GM21515 (cell line): ENCODE results near the gene NKD2.
A peak's percentile ranks its signal among the peaks of the same experiment; 100 is the strongest.
"Not testable (repeated sequence)": the region's sequence is repeated elsewhere in the genome, so short reads cannot be mapped to it uniquely, and the experiment has no call there.

Experiments used
- ATAC-seq: cut with Tn5 transposase; IDR thresholded peaks from one replicate; pipeline ENCODE4 v1.9.1; 2021; ENCODE audit not compliant: unreplicated experiment

NKD2 gene, protein sequence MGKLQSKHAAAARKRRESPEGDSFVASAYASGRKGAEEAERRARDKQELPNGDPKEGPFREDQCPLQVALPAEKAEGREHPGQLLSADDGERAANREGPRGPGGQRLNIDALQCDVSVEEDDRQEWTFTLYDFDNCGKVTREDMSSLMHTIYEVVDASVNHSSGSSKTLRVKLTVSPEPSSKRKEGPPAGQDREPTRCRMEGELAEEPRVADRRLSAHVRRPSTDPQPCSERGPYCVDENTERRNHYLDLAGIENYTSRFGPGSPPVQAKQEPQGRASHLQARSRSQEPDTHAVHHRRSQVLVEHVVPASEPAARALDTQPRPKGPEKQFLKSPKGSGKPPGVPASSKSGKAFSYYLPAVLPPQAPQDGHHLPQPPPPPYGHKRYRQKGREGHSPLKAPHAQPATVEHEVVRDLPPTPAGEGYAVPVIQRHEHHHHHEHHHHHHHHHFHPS

DNA sequence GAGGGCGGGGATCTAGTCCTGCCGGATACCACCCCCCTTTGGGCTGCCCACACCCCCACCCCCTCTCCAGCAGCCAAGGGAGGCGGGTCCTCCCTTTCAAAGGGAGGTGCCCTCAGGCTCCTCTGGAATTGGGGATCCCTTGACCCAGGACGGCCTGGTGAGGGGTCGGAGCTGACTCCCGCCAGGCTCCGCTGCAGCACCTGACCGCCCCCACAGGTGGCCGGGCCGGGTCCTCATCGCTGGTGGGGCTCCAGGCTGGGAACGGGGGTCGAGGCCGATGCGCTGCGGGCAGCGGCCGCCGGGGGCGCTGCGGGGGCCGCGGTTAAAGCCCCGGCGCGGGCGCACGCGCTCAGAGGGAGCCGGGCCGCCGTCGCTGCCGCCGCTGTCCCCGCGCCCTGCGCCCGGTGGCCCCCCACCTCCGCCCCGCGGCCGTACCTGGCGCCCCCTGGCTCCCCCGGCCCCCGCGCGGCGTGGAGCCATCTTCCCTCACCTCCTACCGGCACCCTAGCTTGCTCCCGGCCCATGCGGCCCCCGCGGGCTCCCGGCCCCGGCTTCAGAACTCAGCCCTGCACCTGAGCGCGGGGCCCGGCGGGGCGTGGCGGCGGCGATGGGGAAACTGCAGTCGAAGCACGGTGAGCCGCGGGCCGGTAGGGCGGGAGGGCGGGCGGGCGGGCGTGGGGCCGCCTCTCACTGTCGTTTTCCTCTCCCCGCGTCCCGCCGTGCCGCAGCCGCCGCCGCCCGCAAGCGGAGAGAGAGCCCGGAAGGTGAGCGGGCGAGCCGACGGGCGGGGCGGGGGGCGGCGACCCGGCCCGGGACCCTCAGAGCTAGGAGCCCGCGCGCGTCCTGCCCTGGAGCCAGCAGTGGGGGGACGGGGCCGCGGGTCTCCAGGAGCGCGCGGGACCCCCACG lies at the start of gene NKD2:
NKD2 (plus strand) TSS at position 352 of the 908 bp plus-strand sequence; CDS start at position 608, 256 bp downstream.
- no peak for ATAC-seq

DNA sequence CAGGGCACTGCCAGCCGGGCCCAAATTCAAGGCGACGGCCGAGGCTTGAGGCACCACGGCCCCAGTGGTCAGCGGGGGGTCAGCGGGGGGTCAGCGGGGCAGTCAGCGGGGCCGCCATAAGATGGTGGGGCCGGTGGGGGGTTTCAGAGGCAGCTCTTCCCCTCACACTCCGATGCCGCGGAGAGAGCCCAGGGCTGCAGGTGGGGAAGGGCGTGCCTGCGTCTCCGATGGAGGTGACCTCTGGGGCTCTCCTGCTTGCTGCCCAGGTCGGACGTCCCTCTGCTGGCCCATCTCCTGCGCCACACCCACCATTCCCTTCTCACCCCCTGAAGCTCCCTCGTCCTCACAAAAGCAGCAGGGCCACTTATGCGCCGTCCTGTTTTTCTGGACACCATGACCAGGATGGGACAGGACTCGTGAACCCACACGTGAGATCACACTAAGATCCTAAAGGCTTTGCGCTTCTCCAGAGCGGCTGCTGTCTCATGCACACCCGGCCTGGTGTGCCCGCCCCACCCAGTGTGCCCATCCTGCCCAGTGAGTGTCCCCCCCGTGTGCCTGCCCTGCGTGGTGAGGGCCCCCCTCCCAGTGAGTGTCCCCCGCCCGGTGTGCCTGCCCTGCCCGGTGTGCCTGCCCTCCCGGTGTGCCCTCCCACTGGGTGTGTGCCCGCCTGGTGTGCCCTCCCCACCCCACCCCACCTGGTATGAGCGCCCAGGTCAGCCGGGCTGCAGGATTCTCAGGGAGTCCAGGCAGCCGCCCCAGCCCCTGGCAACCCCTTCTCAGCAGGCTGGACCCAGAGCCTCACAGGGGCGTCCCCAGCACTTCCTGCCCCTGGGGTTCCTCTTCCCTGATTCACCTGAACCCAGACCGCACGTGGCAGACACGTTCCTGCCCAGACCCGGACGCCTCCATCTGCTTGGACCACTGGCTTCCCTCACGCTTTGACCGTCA lies 48.7 kb upstream of the NKD2 start:
- ATAC-seq, result no peak

- no peak for ATAC-seq
These were observed 48.1 kb upstream of the NKD2 start for GRCh38 chr5:960551-960950.

GRCh38 chr5:961002-961710 lies 47.4 kb upstream of the NKD2 start:
- no peak for ATAC-seq

- ATAC-seq, result no peak
These were observed 46.8 kb upstream of the NKD2 start for GRCh38 chr5:961711-962240.

DNA sequence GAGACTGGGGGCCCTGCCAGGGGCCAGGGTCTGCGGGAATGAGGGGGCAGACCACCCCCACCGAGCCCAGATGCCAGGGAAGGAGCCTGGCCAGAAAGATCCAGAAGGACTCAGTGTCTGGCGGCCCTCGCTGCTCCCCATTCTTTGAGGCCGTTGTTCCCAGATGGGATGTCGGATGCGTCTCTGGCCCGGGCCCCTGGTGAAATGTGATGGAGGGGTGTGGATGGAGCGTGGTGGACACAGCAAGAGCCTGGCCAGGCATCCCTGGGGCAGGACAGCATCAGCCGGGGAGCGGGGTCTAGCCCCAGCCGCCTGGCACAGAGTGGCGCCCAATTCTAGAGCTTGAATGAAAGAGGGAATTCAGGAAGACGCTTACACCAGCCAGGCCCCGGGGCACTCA lies 46.2 kb upstream of the NKD2 start:
- no peak for ATAC-seq

DNA sequence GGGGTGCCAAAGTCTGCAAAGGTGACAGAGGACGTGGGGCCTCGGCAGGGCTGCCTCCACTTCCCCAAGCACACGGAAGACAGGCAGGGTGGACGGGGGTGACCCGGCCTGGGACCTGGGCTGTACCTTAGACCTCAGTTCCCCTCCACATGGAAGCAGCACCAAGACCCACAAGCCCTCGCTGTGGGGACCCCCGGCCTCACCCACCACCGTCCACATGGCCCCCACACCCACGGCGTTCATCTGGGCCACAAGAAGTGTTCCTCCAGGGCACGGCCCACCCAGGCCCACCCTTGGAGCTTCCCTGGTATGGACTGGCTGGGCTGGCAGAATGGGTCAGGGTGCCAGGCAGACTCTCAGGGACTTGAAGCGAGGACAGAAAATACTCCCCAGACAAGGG lies 45.8 kb upstream of the NKD2 start:
- no peak for ATAC-seq

DNA sequence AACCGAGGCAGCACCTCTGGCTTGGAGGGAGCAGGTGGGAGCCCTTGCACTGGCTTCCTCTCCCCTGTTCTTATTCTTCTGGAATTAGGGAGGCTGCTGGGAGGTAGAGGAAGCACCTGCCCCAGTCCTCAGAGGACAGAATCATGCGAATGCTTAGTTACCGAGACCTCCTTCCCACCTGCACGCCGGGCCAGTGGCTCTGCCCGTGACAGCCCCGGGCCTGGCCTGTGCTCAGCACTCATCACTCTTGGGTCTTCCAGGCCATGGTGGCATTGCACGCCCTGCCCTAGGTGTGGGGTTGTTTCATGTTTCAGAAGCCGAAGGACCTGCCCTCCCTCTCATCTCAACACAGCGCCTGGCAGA lies 45.3 kb upstream of the NKD2 start:
- peak; percentile 31 for ATAC-seq

DNA sequence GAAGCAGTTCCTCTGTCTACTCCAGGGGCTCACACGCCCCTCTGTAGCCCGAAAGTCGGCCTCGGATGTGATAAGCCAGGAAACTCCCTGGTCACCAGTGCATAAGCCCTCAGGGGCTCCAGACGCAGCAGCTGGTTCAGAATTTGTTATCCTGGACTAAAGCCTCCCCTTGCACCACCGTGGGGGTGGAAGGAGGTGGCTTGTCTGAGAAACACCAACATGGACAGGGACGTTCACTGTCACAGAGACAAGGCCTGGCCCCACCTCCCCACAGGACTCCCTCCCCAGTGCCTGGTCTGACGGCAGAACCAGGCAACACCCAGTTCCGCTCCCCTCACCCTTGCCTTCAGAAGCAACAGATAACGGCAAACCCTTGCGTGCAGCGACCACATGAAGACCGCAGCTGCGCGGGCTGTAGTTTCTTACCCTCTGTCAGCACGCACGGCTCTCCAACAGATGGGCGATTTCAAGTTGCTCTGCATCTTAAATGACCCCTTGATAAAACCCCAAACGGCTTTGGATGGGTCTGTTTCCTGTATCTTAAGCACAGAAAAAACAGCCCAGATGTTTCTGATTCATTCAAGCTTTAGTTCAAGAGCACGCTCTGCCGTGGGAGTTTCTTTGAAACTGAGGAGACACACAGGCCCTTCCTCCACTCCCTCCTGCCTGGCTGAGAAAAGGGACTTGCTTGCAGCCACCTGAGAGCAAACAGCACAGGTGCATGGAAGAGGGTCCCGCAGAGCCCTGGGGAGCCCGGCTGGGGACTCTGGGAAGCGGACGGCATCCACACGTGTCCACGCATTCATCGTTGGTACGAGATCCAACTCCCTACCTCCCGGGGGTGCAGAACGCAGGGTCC lies 44.7 kb upstream of the NKD2 start:
- peak; percentile 65 for ATAC-seq

DNA sequence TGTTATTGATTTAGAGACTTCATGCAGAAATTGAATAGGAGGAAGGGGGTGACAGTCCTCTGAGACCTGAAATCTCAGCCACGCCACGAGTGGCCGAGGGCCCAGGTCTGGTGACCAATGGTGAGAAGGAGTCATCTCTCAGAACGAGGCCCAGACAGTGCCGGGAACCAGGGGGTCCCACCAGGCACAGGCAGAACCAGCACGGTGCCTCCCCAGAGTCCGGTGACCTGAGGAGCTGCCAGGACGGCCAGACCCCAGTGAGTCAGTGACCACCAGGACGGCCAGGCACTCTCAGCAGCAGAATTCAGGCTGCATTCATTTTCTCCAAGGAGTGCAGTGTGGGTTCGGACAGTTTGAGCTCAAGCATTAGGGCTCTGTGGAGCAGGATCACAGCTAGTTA lies 43.8 kb upstream of the NKD2 start:
- no peak for ATAC-seq

DNA sequence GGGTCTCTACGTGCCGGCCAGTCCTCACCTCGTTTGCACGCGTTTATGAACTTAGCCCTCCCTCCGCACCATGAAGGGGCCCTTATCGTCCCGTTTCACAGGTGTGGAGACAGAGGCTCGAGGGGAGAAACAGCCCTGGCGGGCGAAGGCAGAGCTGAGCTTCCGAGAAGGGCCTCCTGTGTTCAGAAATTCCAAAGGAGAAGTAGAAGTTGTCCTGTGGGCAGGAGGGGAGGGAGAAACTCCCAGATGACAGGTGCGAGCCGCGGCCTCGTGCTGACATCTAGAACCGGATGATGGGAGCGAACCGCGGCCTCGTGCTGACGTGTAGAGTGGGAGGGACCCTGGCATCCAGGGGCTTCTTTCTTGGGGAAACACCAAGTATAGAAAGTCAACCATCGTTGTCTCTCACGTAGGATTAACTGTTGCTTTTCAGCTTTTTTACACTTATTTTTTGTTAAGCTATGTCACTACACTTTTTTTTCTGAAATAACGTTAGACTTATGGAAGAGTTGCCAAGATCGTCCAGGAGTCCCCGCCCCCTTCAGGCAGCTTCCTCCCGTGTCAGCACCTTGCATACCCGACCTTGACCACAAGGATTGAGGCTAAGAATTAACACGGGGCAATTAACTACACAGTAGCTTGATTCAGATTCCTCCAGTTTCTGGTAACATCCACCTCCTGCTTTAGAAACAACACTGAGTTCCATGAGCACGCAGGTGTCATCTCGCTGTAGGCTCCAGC lies 42.8 kb upstream of the NKD2 start:
- ATAC-seq, result no peak

DNA sequence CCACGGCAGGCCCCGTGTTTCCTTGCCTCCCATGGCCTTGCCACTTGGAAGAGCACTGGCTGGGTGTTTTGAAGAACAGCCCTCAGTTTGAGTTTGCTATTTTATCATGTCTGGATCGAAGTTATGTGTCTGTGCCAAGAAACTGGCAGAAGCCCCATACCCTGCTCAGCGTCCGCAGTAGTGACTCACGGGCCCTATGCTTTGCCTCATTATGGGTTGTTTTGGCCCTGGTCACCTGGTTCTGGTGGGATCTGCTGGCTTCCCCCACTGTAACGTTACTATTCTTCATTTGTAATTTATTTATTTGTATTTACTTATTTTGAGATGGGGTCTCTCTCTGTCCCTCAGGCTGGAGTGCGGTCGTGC lies 42.3 kb upstream of the NKD2 start:
- ATAC-seq, result no peak

GRCh38 chr5:966941-967340 lies 41.7 kb upstream of the NKD2 start:
- no peak for ATAC-seq

DNA sequence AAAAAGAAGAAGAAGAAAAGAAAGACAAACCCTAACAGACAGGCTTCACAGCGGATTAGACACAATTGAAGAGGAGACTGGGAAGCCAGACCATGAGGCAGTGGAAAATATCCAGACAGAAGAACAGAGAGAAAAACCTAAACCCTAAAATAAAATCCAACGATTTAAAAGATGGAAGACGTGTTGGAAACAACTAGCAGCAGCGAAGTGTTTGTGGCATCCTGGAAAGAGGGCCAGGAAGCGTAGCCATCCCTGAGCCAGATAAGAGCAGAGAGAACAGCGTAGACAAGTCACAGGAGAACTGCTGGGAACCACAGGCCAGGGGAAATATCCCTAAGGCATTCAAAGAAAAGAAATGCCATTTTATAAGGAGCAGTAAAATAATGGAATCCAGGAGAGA lies 39.7 kb upstream of the NKD2 start:
- ATAC-seq, result no peak

GRCh38 chr5:969408-969839 lies 39.2 kb upstream of the NKD2 start:
- no peak for ATAC-seq

- ATAC-seq, result not testable (repeated sequence)
These were observed 36.0 kb upstream of the NKD2 start for GRCh38 chr5:972575-972974.

DNA sequence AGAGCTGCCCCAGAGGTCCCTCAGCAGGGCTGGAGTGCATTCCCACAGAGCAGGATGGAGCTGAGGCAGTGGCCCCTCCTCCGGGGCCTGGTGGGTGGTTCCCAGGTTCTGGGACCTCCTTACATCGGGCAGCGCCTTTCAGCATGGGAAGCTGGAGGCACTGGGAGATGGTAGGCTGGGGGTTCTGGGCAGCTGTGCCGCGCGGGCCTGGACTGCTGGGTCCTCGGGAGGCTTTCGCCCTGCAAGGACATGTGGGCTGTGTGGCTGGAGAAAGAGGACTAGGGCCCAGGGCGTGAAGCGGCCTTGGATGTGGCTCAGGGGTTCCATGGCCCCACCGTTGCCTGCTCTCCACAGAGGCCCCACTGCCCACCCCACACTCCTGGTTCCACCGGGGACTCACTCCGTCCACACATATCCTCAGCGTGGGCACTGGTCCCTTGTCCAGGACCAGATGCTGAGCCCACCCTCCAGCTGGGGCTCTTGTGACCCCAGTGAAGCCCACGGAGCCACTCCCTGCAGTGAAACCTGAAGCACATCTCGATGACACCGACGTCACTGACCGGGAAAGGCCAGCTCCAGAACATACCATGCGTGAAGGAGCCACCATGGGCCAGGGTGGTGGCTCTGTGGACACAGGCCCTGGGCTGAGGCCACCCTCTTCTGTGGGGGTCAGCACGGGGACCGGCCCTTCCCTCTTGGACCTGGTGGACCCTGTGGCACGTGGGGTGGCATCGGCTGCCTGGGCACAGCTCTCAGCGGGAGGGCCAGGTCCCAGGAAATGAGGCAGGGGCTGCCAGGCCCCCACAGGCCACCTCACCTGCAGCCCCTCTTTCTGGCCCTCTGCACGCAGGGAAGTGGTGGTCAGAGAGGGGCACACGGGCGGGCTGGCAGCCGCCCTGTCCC lies 31.5 kb upstream of the NKD2 start:
- ATAC-seq, result no peak
